Stimulated activated CD8-positive, alpha-beta memory T cell treated with anti-CD3 and anti-CD28 coated beads, Interleukin-4, amount 100 ng/mL, for 4 hours (primary cell): Measurements from ENCODE around the gene PCDHGB4.
"Not testable (repeated sequence)": the region's sequence is repeated elsewhere in the genome, so short reads cannot be mapped to it uniquely, and the experiment has no call there.

ENCODE experiments used
- DNase-seq, 2 donors: peaks; one replicate each; pipeline ENCODE4 v3.0.0-alpha.2; 2020; ENCODE audit warnings: low read depth in 2 of 2, low spot score in 1 of 2

The PCDHGB4 gene

DNA sequence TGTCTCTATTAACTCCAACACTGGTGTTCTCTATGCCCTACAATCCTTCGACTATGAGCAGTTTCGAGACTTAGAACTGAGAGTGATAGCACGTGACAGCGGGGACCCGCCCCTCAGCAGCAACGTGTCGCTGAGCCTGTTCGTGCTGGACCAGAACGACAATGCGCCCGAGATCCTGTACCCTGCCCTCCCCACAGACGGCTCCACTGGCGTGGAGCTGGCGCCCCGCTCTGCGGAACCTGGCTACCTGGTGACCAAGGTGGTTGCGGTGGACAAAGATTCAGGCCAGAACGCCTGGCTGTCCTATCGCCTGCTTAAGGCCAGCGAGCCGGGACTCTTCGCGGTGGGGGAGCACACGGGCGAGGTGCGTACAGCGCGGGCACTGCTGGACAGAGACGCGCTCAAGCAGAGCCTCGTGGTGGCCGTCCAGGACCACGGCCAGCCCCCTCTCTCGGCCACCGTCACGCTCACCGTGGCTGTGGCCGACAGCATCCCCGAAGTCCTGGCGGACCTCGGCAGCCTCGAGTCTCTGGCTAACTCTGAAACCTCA, 35.3 kb downstream of the PCDHGB4 start:
- DNase-seq = no peak

DNA sequence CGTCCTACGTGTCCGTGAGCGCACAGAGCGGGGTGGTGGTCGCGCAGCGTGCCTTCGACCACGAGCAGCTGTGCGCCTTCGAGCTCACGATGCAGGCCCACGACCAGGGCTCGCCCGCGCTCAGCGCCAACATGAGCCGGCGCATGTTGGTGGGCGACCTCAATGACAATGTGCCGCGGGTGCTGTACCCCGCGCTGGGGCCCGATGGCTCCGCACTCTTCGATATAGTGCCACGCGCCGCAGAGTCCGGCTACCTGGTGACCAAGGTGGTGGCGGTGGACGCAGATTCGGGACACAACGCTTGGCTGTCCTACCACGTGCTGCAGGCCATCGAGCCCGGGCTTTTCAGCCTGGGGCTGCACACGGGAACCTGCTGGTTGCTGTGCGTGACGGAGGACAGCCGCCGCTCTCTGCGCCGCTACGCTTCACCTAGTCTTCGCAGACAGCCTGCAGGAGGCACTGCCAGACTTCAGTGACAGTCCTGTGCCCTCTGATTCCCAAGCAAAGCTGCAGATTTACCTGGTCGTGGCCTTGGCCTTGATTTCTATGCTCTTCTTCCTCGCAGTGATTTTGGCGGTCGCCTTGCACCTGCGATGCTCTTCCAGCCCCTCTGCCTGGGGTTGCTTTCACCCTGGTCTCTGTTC, 40.4 kb downstream of the PCDHGB4 start:
- no peak for DNase-seq

DNA sequence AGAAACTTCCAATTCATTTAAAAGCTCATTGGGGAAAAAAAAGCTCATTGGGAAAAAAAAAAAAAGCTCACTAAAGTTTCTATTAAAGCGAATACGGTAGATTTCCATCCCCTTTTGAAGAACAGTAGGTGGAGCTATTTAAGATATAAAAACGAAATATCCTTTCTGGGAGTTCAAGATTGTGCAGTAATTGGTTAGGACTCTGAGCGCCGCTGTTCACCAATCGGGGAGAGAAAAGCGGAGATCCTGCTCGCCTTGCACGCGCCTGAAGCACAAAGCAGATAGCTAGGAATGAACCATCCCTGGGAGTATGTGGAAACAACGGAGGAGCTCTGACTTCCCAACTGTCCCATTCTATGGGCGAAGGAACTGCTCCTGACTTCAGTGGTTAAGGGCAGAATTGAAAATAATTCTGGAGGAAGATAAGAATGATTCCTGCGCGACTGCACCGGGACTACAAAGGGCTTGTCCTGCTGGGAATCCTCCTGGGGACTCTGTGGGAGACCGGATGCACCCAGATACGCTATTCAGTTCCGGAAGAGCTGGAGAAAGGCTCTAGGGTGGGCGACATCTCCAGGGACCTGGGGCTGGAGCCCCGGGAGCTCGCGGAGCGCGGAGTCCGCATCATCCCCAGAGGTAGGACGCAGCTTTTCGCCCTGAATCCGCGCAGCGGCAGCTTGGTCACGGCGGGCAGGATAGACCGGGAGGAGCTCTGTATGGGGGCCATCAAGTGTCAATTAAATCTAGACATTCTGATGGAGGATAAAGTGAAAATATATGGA, 43.0 kb downstream of the PCDHGB4 start, which contains the start of gene PCDHGA12:
Gene PCDHGA12, plus strand, starts transcription at position 176 of the 782 bp plus-strand sequence. Its CDS starts 253 bp downstream, at position 429.
- DNase-seq = no peak

DNA sequence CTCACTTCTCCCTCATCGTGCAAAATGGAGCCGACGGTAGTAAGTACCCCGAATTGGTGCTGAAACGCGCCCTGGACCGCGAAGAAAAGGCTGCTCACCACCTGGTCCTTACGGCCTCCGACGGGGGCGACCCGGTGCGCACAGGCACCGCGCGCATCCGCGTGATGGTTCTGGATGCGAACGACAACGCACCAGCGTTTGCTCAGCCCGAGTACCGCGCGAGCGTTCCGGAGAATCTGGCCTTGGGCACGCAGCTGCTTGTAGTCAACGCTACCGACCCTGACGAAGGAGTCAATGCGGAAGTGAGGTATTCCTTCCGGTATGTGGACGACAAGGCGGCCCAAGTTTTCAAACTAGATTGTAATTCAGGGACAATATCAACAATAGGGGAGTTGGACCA, 43.8 kb downstream of the PCDHGB4 start:
- DNase-seq = no peak

DNA sequence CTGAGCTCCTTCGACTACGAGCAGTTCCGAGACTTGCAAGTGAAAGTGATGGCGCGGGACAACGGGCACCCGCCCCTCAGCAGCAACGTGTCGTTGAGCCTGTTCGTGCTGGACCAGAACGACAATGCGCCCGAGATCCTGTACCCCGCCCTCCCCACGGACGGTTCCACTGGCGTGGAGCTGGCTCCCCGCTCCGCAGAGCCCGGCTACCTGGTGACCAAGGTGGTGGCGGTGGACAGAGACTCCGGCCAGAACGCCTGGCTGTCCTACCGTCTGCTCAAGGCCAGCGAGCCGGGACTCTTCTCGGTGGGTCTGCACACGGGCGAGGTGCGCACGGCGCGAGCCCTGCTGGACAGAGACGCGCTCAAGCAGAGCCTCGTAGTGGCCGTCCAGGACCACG, 44.8 kb downstream of the PCDHGB4 start:
- not testable (repeated sequence) for DNase-seq

DNA sequence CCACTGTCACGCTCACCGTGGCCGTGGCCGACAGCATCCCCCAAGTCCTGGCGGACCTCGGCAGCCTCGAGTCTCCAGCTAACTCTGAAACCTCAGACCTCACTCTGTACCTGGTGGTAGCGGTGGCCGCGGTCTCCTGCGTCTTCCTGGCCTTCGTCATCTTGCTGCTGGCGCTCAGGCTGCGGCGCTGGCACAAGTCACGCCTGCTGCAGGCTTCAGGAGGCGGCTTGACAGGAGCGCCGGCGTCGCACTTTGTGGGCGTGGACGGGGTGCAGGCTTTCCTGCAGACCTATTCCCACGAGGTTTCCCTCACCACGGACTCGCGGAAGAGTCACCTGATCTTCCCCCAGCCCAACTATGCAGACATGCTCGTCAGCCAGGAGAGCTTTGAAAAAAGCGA, 45.2 kb downstream of the PCDHGB4 start:
- not testable (repeated sequence) for DNase-seq

DNA sequence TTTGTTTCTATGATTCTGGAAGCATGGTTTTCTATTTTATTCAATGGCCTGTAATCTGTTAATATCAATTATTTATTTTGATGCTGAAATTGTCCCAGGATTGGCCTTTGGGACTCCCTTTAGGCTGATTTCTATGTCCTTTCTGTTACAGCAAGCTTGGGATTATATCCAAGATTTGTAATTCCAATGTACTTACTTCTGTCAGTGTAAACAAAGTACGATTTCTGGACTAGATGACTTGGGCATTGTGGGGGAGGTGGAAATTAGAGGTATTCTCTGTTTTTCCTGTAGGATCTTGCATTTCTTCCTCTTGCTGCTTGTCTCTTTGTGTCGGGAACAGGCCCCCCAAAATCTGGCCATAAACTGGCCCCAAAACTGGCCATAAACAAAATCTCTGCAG, 46.5 kb downstream of the PCDHGB4 start:
- DNase-seq = no peak

DNA sequence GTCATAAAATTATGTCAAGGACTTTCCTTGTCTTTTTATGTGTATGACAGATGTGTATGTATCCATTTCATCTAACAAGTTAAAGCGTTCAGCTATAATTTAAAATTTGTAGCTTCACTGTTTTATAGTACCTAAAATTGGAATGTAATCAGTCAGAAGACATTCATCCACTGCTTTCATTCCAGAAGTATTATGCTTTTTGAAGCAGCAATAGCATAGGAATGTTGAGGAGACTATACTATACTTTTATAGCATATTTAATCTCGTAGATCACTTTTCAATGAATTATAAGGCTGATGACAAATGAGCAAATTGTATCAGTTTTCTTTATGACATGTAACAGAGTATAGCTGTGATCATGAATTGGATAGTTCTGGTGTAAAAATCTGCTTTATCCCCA, 49.7 kb downstream of the PCDHGB4 start:
- DNase-seq = no peak

DNA sequence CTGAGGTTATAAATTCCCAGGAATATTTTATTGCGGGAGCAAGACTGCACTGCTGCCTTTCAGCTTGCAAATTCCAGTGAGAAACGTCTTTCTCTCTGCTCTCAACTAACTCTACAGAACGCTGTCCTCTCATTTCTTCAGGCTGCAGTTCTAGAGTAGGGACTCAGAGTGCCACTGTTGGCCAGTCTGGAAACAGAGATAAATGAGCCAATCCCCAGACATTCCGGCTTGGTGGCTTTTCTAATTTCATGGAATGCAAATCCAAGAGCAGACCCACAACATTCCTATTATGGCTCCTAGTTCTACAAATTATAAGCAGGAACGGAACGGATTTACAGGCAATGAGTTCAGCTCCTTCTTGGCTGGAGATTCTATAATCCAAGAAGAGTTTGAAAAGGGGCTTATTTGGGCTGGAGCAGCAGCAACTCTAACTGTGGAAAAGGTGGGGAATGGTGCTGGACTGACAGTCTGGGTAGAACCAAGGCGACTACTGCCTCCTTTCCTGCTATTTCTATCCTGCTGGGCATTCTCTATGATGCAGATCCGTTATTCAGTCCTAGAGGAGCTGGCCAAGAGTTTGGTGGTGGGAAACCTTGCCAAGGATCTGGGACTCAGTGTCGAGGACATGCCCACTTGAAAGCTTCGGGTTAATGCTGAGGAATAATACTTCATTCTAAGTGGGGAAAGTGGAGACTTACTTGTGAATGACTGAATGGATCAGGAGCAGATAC, 52.1 kb downstream of the PCDHGB4 start:
- DNase-seq = no peak
